Testis (tissue), 3 donors: ENCODE measurements around the gene NXPH2. TPM values are rescaled to one million over a fixed set of nuclear protein-coding genes. Genes with fewer than 3 reads are reported as not detected.

Experiments used
- DNase-seq: peaks from one replicate; pipeline ENCODE4 v3.0.0-alpha.2; 2019
- H3K27ac ChIP-seq, 2 donors: fragments of 200-600 bp; sonication (generic); one replicate each; pipeline ENCODE4 v1.5.1; 2019
- H3K27me3 ChIP-seq: fragments of 200-600 bp; sonication (generic); one replicate; pipeline ENCODE4 v1.5.1; 2019
- H3K36me3 ChIP-seq: fragments of 200-600 bp; sonication (generic); one replicate; pipeline ENCODE4 v1.5.1; 2017; ENCODE audit warnings: low read depth; ENCODE audit errors: missing control alignments
- H3K4me1 ChIP-seq: fragments of 200-600 bp; sonication (generic); one replicate; pipeline ENCODE4 v1.5.1; 2019
- H3K4me3 ChIP-seq, 2 donors: fragments of 200-600 bp; sonication (generic); one replicate each; pipeline ENCODE4 v1.5.1; 2017 to 2019
- H3K9me3 ChIP-seq: fragments of 200-600 bp; sonication (generic); one replicate; pipeline ENCODE4 v1.5.1; 2017
- CTCF ChIP-seq, 3 experiments: fragments of 450-650 bp in 2 of 3; fragments of 200-600 bp in 1 of 3; sonication (generic) in 1 of 3; IDR thresholded peaks; one replicate each; pipeline ENCODE4 v1.5.1; 2016 to 2019; ENCODE audit warnings: antibody characterized with exemption in 3 of 3, mild to moderate bottlenecking in 2 of 3, moderate library complexity in 1 of 3
- POLR2A ChIP-seq: fragments of 450-650 bp; IDR thresholded peaks from one replicate; pipeline ENCODE4 v1.6.1; 2017; ENCODE audit warnings: antibody characterized with exemption, mild to moderate bottlenecking, moderate library complexity
- WGBS, 2 donors: methylation state at CpG; one replicate each; pipeline ENCODE4 v1.1.5; 2018; 5-methylcytosine and 5-hydroxymethylcytosine counted together
- intact Hi-C: fragments of 100-400 bp; cut with DNase I; formaldehyde crosslinking; loops from one replicate; pipeline ENCODE4 v1.15.1; 2023; ENCODE audit warnings: low total_unique reads
- polyA plus RNA-seq: library from polyadenylated mRNA; stranded (reverse); fragments of 350-450 nt; fragmentation: Illumina TruSeq; extraction: RNeasy Lipid Tissue Mini Kit (QIAGEN cat#74804); gene quantifications from one replicate; pipeline ENCODE4 v1.2.3, GENCODE V29; 2014; ENCODE audit warnings: low read depth, low replicate concordance; ENCODE audit not compliant: insufficient read depth
- total RNA-seq, 2 donors: library from RNA; depleted of rRNA; stranded (reverse); fragments of >200 nt; gene quantifications; one replicate each; pipeline ENCODE4 v1.2.3, GENCODE V29; 2016

Gene NXPH2
- total and polyA plus RNA-seq, 3 donors from 2014 or later = 0.63 TPM; not detected in 2

- intact Hi-C loops = no loop called here
- Histone ChIP-seq H3K36me3 (no peaks in the 10 kb centered on the region), H3K4me1 (no peaks in the 10 kb centered on the region), H3K9me3 (no peaks in the 10 kb centered on the region), H3K27ac (no peak overlapping the region), H3K4me3 (no peak overlapping the region), H3K27me3 (no peaks in the 10 kb centered on the region)
- TF ChIP-seq CTCF (IDR thresholded peaks at IDR 0.05) = no peak
- 86% methylated on average over 3 of the region's 3 CpGs for WGBS, 2 donors
- no peak for DNase-seq
Observed at GRCh38 chr2:138730497-138731030, 49.6 kb downstream of the NXPH2 start.

GRCh38 chr2:138727956-138728355 lies 52.2 kb downstream of the NXPH2 start:
- H3K4me3 ChIP-seq = no peak overlapping the region
- intact Hi-C loops = no loop called here
- H3K4me1 ChIP-seq = no peaks in the 10 kb centered on the region
- no peaks in the 10 kb centered on the region for H3K9me3 ChIP-seq
- TF ChIP-seq POLR2A (no peak), CTCF (IDR thresholded peaks at IDR 0.05) (no peak)
- no peaks in the 10 kb centered on the region for H3K36me3 ChIP-seq
- 83 to 92% methylated on average over 1 of the region's 1 CpG for WGBS, 2 donors
- H3K27ac ChIP-seq = no peak overlapping the region
- DNase-seq = no peak
- no peaks in the 10 kb centered on the region for H3K27me3 ChIP-seq

- H3K27ac ChIP-seq = no peak overlapping the region
- no peaks in the 10 kb centered on the region for H3K4me1 ChIP-seq
- TF ChIP-seq CTCF (IDR thresholded peaks at IDR 0.05) (no peak), POLR2A (no peak)
- intact Hi-C loops = no loop called here
- H3K4me3 ChIP-seq = no peak overlapping the region
- DNase-seq = no peak
- no peaks in the 10 kb centered on the region for H3K9me3 ChIP-seq
- no peaks in the 10 kb centered on the region for H3K27me3 ChIP-seq
- no peaks in the 10 kb centered on the region for H3K36me3 ChIP-seq
Observed at GRCh38 chr2:138726681-138727080, 53.5 kb downstream of the NXPH2 start.

- Histone ChIP-seq H3K36me3 (no peaks in the 10 kb centered on the region), H3K27me3 (no peaks in the 10 kb centered on the region), H3K27ac (no peak overlapping the region), H3K9me3 (no peaks in the 10 kb centered on the region), H3K4me1 (no peaks in the 10 kb centered on the region), H3K4me3 (no peak overlapping the region)
- WGBS, 2 donors = 89 to 90% methylated on average over 2 of the region's 2 CpGs
- no peak for TF ChIP-seq CTCF (IDR thresholded peaks at IDR 0.05)
- TF ChIP-seq POLR2A = no peak
- DNase-seq = no peak
- intact Hi-C loops = no loop called here
Observed at GRCh38 chr2:138724729-138725459, 55.3 kb downstream of the NXPH2 start.

- H3K27me3 ChIP-seq = no peaks in the 10 kb centered on the region
- WGBS, 2 donors = 81 to 93% methylated on average over 2 of the region's 2 CpGs
- H3K9me3 ChIP-seq = no peaks in the 10 kb centered on the region
- no peaks in the 10 kb centered on the region for H3K4me1 ChIP-seq
- H3K4me3 ChIP-seq = no peak overlapping the region
- no peak overlapping the region for H3K27ac ChIP-seq
- no peak for DNase-seq
- TF ChIP-seq POLR2A (no peak), CTCF (IDR thresholded peaks at IDR 0.05) (no peak)
- H3K36me3 ChIP-seq = no peaks in the 10 kb centered on the region
- intact Hi-C loops = no loop called here
Observed at GRCh38 chr2:138724327-138724726, 55.9 kb downstream of the NXPH2 start.
